SK-N-SH (cell line): ENCODE data around the gene GALNT1.

Experiments
- CTCF ChIP-seq: fragments of 200-600 bp; sonication (generic); IDR thresholded peaks from 2 replicates; pipeline ENCODE4 v1.6.1; 2017; ENCODE audit warnings: antibody characterized with exemption, mild to moderate bottlenecking, moderate library complexity
- EP300 ChIP-seq, 2 experiments: IDR thresholded peaks; 2 replicates each; pipeline versions ENCODE4 v1.4.0 to v1.6.1; 2012; ENCODE audit warnings: borderline replicate concordance in 1 of 2, low read depth in 1 of 2, low read length in 1 of 2
- RAD21 ChIP-seq: IDR thresholded peaks from 2 replicates; pipeline ENCODE4 v1.6.1; 2012; ENCODE audit warnings: mild to moderate bottlenecking, low read length
- SMC3 ChIP-seq: IDR thresholded peaks from 2 replicates; pipeline ENCODE4 v1.6.1; 2012; ENCODE audit warnings: low read depth, low read length, improper control_type of control experiment
- TAF1 ChIP-seq: IDR thresholded peaks from 2 replicates; pipeline ENCODE4 v1.6.1; 2012; ENCODE audit warnings: low read depth, mild to moderate bottlenecking, low read length, moderate library complexity, borderline replicate concordance

DNA sequence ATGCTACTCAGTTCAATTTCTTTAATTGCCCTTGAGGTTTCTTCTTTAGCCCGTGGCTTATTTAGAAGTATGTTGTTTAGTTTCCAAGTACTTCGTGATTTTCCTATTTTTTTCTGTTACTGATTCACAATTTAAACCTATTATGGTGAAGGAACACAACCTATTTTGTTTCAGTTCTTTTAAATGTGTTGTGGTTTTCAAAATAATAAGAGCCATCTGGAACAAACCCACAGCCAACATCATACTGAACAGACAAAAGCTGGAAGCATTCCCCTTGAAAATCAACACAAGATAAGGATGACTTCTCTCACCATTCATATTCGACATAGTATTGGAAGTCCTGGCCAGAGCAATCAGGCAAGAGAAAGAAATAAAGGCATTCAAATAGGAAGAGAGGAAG lies 155.2 kb downstream of the GALNT1 start:
- TF ChIP-seq CTCF = no peak
- TF ChIP-seq RAD21 = no peak
- no peak for TF ChIP-seq TAF1
- no peak for TF ChIP-seq SMC3
- no peak for TF ChIP-seq EP300 (IDR thresholded peaks at IDR 0.05; ENCODE audit: borderline replicate concordance in 1 of 2, low read depth in 1 of 2, low read length in 1 of 2)
